Hepatocyte (in vitro differentiated cells): ENCODE measurements around the gene KCNIP2.

Experiments used
- EZH2 ChIP-seq: fragments of 200-600 bp; sonication (generic); IDR thresholded peaks from 2 replicates; pipeline ENCODE4 v1.6.1; 2016; ENCODE audit warnings: antibody characterized with exemption, mild to moderate bottlenecking, borderline replicate concordance
- EZH2phosphoT487 ChIP-seq: fragments of 200-600 bp; sonication (generic); IDR thresholded peaks from one replicate; pipeline ENCODE4 v1.6.1; 2018; ENCODE audit warnings: antibody characterized with exemption, mild to moderate bottlenecking, low read depth, moderate library complexity; ENCODE audit not compliant: unreplicated experiment, severe bottlenecking
- TF ChIP-seq, protein P1 (sequence below): fragments of 200-600 bp; sonication (generic); IDR thresholded peaks from 2 replicates; pipeline ENCODE4 v1.5.1; 2016; ENCODE audit warnings: antibody characterized with exemption, mild to moderate bottlenecking; ENCODE audit not compliant: poor library complexity

DNA sequence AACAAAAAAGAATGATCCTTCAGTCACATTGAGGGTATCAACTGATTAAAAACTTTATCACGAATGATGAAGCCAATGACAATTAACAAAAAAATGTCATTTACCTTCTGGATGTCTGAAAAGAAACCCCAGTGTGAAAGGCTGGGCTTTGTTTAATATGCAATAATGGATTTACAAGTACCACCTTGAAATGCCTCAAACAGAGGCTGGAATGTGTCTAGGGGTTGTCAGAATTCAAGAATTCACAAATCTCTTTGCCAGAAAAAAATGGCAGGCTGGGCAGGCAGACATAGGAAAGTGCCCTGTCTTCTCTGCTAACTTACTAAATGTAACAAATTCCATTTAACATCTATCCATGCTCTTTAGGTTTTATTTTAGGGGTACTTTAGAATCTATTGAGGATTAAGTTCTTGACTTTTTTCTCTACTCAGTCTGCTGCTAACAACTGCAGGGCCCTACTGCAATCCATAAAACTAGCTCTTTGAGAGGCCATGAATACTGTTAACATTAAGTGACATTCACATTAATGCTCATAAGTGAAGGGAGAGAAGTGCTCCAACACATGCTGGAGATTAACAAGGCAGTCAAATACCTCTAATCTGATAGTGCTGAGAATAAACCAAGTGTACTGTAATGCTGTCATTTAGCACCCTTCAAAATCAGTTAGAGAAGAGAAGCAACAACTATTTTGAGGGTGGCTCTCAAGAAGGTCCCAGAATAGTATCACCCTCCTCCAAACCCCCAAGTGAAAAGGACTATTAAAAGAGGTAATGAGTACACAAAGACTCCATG, 43.1 kb upstream of the KCNIP2 start:
- TF ChIP-seq EZH2 (no peak), EZH2phosphoT487 (no peak)
- TF ChIP-seq, protein P1, sequence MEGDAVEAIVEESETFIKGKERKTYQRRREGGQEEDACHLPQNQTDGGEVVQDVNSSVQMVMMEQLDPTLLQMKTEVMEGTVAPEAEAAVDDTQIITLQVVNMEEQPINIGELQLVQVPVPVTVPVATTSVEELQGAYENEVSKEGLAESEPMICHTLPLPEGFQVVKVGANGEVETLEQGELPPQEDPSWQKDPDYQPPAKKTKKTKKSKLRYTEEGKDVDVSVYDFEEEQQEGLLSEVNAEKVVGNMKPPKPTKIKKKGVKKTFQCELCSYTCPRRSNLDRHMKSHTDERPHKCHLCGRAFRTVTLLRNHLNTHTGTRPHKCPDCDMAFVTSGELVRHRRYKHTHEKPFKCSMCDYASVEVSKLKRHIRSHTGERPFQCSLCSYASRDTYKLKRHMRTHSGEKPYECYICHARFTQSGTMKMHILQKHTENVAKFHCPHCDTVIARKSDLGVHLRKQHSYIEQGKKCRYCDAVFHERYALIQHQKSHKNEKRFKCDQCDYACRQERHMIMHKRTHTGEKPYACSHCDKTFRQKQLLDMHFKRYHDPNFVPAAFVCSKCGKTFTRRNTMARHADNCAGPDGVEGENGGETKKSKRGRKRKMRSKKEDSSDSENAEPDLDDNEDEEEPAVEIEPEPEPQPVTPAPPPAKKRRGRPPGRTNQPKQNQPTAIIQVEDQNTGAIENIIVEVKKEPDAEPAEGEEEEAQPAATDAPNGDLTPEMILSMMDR: no peak
